ENCODE measurements around the gene ZNF644.
"Not testable (repeated sequence)": the region's sequence is repeated elsewhere in the genome, so short reads cannot be mapped to it uniquely, and the experiment has no call there.

ZNF644 gene

DNA sequence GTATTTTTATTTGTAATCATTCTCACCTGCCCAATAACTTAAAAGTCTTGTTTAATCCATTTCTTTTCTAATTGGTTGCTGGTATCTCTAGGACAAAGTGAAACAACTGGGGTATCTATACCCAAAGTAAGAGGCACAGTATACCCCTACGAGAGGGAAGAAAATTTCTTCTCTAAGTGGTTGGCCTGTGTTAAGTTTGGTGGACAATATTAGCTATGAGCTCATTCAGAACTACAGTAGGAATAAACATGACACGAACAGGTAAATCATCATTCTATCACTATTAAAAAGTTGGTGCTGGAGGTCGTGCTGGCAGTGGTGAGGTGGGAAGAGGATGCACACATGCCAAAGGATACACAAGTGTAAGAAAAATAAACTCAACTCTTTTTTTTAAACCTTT is 99.6 kb downstream of the ZNF644 start:
- no peak overlapping the region for H3K27ac ChIP-seq
- DNase-seq (ENCODE audit: low spot score) = no peak
- no peak overlapping the region for H3K4me3 ChIP-seq
- TF ChIP-seq CTCF (IDR thresholded peaks at IDR 0.05) = no peak

- TF ChIP-seq CTCF (IDR thresholded peaks at IDR 0.05) = no peak
- Histone ChIP-seq H3K4me3 (no peak overlapping the region), H3K27ac (no peak overlapping the region)
- no peak for DNase-seq (ENCODE audit: low spot score)
Observed at GRCh38 chr1:90919900-90920299, 101.9 kb downstream of the ZNF644 start.

DNA sequence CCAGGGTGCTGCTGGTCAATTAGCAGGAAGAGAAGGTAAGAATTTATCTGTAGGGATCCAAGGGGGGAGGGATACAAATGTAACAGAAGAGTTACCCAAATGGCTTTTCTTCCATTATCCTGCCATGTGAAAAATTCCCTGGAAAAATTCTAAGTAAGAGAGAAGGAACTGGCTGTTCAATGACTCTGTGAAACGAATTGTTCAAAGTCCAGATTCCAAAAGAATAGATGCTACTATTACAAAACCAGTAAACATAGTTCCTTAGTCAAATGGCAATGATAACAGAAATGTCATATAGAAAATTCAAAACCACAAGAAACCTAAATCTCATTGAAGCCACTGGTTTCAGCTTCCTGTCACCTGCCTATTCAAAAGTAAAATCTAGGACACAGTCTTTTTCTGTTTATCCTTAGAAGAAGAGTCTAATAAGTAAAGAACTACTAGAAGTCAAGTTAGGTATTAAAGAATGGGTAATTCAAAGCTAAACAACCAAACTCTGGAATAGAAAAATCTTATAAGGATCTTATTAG is 102.6 kb downstream of the ZNF644 start:
- no peak for DNase-seq (ENCODE audit: low spot score)
- Histone ChIP-seq H3K4me3 (no peak overlapping the region), H3K27ac (no peak overlapping the region)
- no peak for TF ChIP-seq CTCF (IDR thresholded peaks at IDR 0.05)

DNA sequence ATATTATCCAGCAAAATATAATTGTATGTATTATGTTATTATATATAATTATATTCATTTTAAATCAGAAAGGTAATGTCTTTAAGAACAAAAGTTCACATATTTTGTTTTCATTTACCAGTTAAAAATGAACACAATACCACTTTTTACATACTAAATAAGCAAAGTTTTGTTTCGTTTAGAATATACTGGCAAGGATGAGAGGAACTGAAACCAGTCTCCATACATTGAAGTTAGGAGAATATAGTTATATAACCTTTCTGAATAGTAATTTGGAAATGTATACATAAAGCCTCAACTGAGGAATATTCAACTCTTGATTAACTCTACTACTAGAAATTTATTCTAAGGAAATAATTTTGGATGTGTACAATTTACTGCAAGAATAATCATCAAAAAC is 110.5 kb downstream of the ZNF644 start:
- Histone ChIP-seq H3K27ac (no peak overlapping the region), H3K4me3 (no peak overlapping the region)
- no peak for TF ChIP-seq CTCF (IDR thresholded peaks at IDR 0.05)
- DNase-seq (ENCODE audit: low spot score) = no peak

DNA sequence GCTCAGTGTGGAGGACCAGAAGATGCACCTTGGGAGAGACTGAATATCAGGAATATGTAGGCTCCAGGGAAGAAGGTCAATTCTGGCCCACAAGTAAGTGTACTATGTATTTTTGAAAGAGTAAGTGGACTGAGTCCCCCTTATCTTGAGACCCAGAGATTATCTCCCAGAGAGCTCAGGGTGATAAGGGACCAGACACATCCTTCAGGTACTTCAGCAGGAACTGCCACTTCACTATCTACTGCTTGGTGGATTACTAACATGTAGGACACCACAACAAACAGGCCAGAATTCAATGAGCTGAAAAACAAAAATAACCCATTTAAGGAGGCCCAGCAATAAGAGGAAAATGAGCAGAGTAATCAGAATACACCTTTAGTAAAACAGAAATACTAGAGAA is 119.2 kb downstream of the ZNF644 start:
- DNase-seq (ENCODE audit: low spot score) = no peak
- Histone ChIP-seq H3K4me3 (no peak overlapping the region), H3K27ac (no peak overlapping the region)
- TF ChIP-seq CTCF (IDR thresholded peaks at IDR 0.05) = no peak

- Histone ChIP-seq H3K27ac (no peak overlapping the region), H3K4me3 (no peak overlapping the region)
- DNase-seq (ENCODE audit: low spot score) = no peak
- no peak for TF ChIP-seq CTCF (IDR thresholded peaks at IDR 0.05)
Observed at GRCh38 chr1:90899263-90899662, 122.6 kb downstream of the ZNF644 start.

DNA sequence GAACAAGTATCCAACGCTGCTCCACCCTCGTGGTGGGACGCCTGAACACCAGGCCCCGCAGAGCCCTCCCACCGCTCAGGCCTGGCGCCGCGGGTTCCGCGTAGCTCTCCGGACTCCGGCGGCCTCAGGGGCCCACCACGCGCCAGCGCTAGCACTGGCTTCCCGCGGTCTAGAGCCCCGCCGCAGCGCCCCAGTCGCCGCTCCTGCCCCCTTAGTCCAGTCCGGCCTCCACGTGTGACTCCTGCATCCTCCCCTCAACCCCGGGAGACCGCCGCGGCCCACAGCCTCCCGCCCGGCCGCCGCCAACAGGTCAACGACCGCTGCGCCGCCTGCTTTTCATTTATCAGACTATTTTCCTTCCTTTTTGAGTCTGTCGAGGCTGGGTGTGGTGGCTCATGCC is 128.2 kb downstream of the ZNF644 start:
- H3K27ac ChIP-seq; DNase-seq (ENCODE audit: low spot score); H3K4me3 ChIP-seq: not testable (repeated sequence)

DNA sequence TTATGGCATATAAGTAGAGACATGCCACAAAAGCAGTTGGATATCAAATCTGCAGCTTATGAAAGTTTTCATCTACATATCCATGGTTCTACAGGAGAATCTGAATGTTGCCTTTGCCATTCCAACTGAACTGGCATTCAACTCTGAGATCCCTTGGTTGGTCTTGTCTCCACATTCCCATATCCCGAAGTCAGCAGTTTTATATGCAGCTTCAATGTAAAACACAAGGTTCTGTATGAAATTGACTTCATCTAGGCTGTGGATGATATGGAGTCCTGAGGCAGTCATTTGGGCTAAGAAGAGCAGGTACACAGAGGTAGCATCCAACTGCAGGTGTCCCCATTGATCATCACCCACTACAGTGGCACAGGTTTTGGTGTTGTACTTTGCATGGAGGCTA is 129.0 kb downstream of the ZNF644 start:
- not testable (repeated sequence) for H3K4me3 ChIP-seq; H3K27ac ChIP-seq; DNase-seq (ENCODE audit: low spot score)

GRCh38 chr1:90892196-90892595 is 129.6 kb downstream of the ZNF644 start:
- not testable (repeated sequence) for DNase-seq (ENCODE audit: low spot score); H3K4me3 ChIP-seq; H3K27ac ChIP-seq

- not testable (repeated sequence) for H3K27ac ChIP-seq; DNase-seq (ENCODE audit: low spot score); H3K4me3 ChIP-seq
Observed at GRCh38 chr1:90891756-90892155, 130.1 kb downstream of the ZNF644 start.

Data from coronary artery (tissue), 2 donors.